HepG2 (cell line): ENCODE data around the gene MRPL28. TPM values are rescaled to one million over a fixed set of nuclear protein-coding genes. Genes with fewer than 3 reads are reported as not detected.

Source experiments
- AGO2 ChIP-seq: fragments of 200-400 bp; formaldehyde crosslinking; optimal IDR thresholded peaks from 2 replicates; pipeline ENCODE3; 2017; ENCODE audit warnings: mild to moderate bottlenecking, low read depth, low read length, moderate library complexity
- CBX5 ChIP-seq: sonication (generic); formaldehyde crosslinking; IDR thresholded peaks from 2 replicates; pipeline ENCODE4 v1.4.0; 2020; ENCODE audit warnings: missing genetic modification reagents, borderline replicate concordance
- CC2D1A ChIP-seq: sonication (generic); formaldehyde crosslinking; IDR thresholded peaks from 2 replicates; pipeline ENCODE4 v1.8.1; 2023; ENCODE audit warnings: mild to moderate bottlenecking, missing genetic modification reagents
- EP300 ChIP-seq, 3 experiments: sonication (generic) in 1 of 3; formaldehyde crosslinking in 1 of 3; IDR thresholded peaks; 2 replicates each; pipeline versions ENCODE4 v1.5.1 to v1.6.1; 2011 to 2020; ENCODE audit warnings: low read depth in 2 of 3, low read length in 2 of 3, borderline replicate concordance in 1 of 3, improper control_type of control experiment in 1 of 3, mild to moderate bottlenecking in 1 of 3, missing genetic modification reagents in 1 of 3, moderate library complexity in 1 of 3
- FOXJ3 ChIP-seq: sonication (generic); formaldehyde crosslinking; IDR thresholded peaks from 2 replicates; pipeline ENCODE4 v1.4.0; 2020; ENCODE audit warnings: missing genetic modification reagents, mild to moderate bottlenecking, borderline replicate concordance
- KDM4B ChIP-seq: sonication (generic); formaldehyde crosslinking; IDR thresholded peaks from 2 replicates; pipeline ENCODE4 v1.4.0; 2020; ENCODE audit warnings: missing genetic modification reagents
- NFIB ChIP-seq: sonication (generic); formaldehyde crosslinking; IDR thresholded peaks from 2 replicates; pipeline ENCODE4 v1.9.0; 2021; ENCODE audit warnings: missing genetic modification reagents, mild to moderate bottlenecking, borderline replicate concordance
- RBFOX2 ChIP-seq: fragments of 200-400 bp; formaldehyde crosslinking; IDR thresholded peaks from 2 replicates; pipeline ENCODE4 v1.6.1; 2017; ENCODE audit warnings: low read depth, mild to moderate bottlenecking, low read length
- TARDBP ChIP-seq: sonication (generic); formaldehyde crosslinking; IDR thresholded peaks from 2 replicates; pipeline ENCODE4 v1.8.0; 2022; ENCODE audit warnings: mild to moderate bottlenecking, missing genetic modification reagents
- TEAD3 ChIP-seq: optimal IDR thresholded peaks from 2 replicates; pipeline ENCODE3; 2016; ENCODE audit warnings: borderline replicate concordance
- ZBTB20 ChIP-seq: sonication (generic); formaldehyde crosslinking; IDR thresholded peaks from 2 replicates; pipeline ENCODE4 v1.8.1; 2023; ENCODE audit warnings: missing genetic modification reagents, low read depth, mild to moderate bottlenecking, borderline replicate concordance
- ZIK1 ChIP-seq: sonication (generic); formaldehyde crosslinking; IDR thresholded peaks from 2 replicates; pipeline ENCODE4 v1.5.0; 2020; ENCODE audit warnings: mild to moderate bottlenecking, low read depth, missing genetic modification reagents, borderline replicate concordance
- ZNF350 ChIP-seq: sonication (generic); formaldehyde crosslinking; IDR thresholded peaks from 2 replicates; pipeline ENCODE4 v1.4.0; 2020; ENCODE audit warnings: mild to moderate bottlenecking, low read depth, missing genetic modification reagents, borderline replicate concordance
- ZNF446 ChIP-seq: sonication (generic); formaldehyde crosslinking; IDR thresholded peaks from 2 replicates; pipeline ENCODE4 v1.5.0; 2020; ENCODE audit warnings: mild to moderate bottlenecking, missing genetic modification reagents
- ZNF776 ChIP-seq: sonication (generic); formaldehyde crosslinking; IDR thresholded peaks from 2 replicates; pipeline ENCODE4 v1.4.0; 2020; ENCODE audit warnings: mild to moderate bottlenecking, missing genetic modification reagents
- ZNF792 ChIP-seq: IDR thresholded peaks from 2 replicates; pipeline ENCODE4 v1.6.1; 2016
- ZNF883 ChIP-seq: sonication (generic); formaldehyde crosslinking; IDR thresholded peaks from 2 replicates; pipeline ENCODE4 v1.5.1; 2020; ENCODE audit warnings: mild to moderate bottlenecking, missing genetic modification reagents; ENCODE audit errors: not compliant biosample characterization
- polyA plus RNA-seq, 8 experiments: library from polyadenylated mRNA; depleted of rRNA in 3 of 8; stranded (reverse) in 7 of 8; unstranded in 1 of 8; fragments of >200 nt; fragmentation: Illumina TruSeq in 4 of 8; extraction: Trizol in 4 of 8; gene quantifications; 2 replicates each; pipeline versions ENCODE4 v1.2.1 to v1.2.3, GENCODE V29; 2011 to 2016; ENCODE audit warnings: low read depth in 4 of 8, missing spikeins in 1 of 8, mixed read lengths in 1 of 8; ENCODE audit not compliant: insufficient read depth in 1 of 8
- total RNA-seq, 5 experiments: library from RNA; depleted of rRNA; stranded (reverse); fragments of >200 nt; fragmentation: Illumina TruSeq; extraction: Trizol; gene quantifications; 2 replicates each; pipeline ENCODE4 v1.2.3, GENCODE V29; 2016; ENCODE audit warnings: low read depth in 1 of 5
- TF ChIP-seq, protein P1 (sequence below): IDR thresholded peaks from 2 replicates; pipeline ENCODE4 v1.6.1; 2018; ENCODE audit warnings: missing genetic modification reagents, mild to moderate bottlenecking, missing compliant biosample characterization
- TF ChIP-seq, protein P2 (sequence below): sonication (generic); formaldehyde crosslinking; IDR thresholded peaks from 2 replicates; pipeline ENCODE4 v1.4.0; 2020; ENCODE audit warnings: missing genetic modification reagents
- TF ChIP-seq, protein P3 (sequence below): conservative IDR thresholded peaks from 2 replicates; pipeline ENCODE4 v1.6.1; 2018; ENCODE audit warnings: missing genetic modification reagents
- TF ChIP-seq, protein P4 (sequence below): sonication (generic); formaldehyde crosslinking; IDR thresholded peaks from 2 replicates; pipeline ENCODE4 v1.8.0; 2022; ENCODE audit warnings: mild to moderate bottlenecking, missing genetic modification reagents, moderate library complexity
- TF ChIP-seq, protein P5 (sequence below): sonication (generic); formaldehyde crosslinking; IDR thresholded peaks from 2 replicates; pipeline ENCODE4 v1.8.1; 2022; ENCODE audit warnings: mild to moderate bottlenecking, missing genetic modification reagents

MRPL28 gene
- total and polyA plus RNA-seq, 2 of the 13 experiments (the other 11 are each of a cell fraction or from before 2014, with no cell fraction given): 114 to 135 TPM

DNA sequence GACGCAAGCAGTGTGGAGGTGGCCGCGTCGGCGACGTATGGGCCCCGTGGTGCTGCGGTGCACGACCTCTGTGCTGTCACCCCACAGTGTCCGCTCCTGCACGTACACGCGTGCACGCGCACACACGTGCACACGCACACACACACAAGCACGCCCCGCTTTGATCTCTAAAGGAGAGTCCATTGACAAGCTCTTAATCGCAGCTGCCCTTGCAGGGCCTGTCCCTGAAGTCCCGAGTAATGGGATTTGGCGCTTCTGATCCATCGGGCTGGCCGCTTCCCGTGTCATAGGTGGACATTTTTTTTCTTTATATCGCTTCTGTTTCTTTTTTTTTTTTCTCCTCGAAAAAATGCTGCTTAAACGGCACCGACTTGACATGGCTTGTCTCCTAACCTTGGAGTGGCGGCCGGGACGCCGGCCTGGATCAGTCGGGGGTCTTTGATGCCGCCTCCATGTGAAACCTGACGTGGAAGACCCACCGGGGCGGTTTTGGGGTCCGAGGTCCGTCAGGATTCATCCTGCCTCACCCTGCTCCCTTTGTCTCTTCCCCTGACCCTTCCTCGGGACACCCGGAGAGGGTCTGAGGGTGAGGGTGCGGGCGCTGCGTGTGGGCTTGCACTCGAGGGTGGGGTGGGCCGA lies 9.5 kb downstream of the MRPL28 start (continued):
- TF ChIP-seq EP300 (IDR thresholded peaks at IDR 0.05; ENCODE audit: low read depth in 2 of 2, low read length in 2 of 2) (no peak), EP300 (CRISPR knock-in tag; IDR thresholded peaks at IDR 0.05; ENCODE audit: borderline replicate concordance) (no peak), AGO2 (no peak), ZIK1 (CRISPR knock-in tag) (no peak), FOXJ3 (CRISPR knock-in tag) (no peak), TARDBP (CRISPR knock-in tag) (peak; percentile 17; the same call in 1 of the 2 replicates), ZBTB20 (CRISPR knock-in tag) (peak; percentile 11; the same call in 1 of the 2 replicates), KDM4B (no peak), ZNF446 (CRISPR knock-in tag) (0 out of 2 replicates have a peak, but pooled peaks have one; percentile 8), ZNF883 (CRISPR knock-in tag) (no peak), ZNF350 (CRISPR knock-in tag) (no peak; the same call in 1 of the 2 replicates), CBX5 (CRISPR knock-in tag) (no peak), NFIB (CRISPR knock-in tag) (no peak), TEAD3 (CRISPR knock-in tag) (peak; percentile 23), ZNF776 (0 out of 2 replicates have a peak, but pooled peaks have one; percentile 26), ZNF792 (no peak), RBFOX2 (peak; percentile 11; the same call in 1 of the 2 replicates), CC2D1A (CRISPR knock-in tag) (no peak)
- TF ChIP-seq, protein P1, sequence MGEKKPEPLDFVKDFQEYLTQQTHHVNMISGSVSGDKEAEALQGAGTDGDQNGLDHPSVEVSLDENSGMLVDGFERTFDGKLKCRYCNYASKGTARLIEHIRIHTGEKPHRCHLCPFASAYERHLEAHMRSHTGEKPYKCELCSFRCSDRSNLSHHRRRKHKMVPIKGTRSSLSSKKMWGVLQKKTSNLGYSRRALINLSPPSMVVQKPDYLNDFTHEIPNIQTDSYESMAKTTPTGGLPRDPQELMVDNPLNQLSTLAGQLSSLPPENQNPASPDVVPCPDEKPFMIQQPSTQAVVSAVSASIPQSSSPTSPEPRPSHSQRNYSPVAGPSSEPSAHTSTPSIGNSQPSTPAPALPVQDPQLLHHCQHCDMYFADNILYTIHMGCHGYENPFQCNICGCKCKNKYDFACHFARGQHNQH (CRISPR knock-in tag): no peak
- TF ChIP-seq, protein P2, sequence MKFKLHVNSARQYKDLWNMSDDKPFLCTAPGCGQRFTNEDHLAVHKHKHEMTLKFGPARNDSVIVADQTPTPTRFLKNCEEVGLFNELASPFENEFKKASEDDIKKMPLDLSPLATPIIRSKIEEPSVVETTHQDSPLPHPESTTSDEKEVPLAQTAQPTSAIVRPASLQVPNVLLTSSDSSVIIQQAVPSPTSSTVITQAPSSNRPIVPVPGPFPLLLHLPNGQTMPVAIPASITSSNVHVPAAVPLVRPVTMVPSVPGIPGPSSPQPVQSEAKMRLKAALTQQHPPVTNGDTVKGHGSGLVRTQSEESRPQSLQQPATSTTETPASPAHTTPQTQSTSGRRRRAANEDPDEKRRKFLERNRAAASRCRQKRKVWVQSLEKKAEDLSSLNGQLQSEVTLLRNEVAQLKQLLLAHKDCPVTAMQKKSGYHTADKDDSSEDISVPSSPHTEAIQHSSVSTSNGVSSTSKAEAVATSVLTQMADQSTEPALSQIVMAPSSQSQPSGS (CRISPR knock-in tag): no peak
- TF ChIP-seq, protein P3, sequence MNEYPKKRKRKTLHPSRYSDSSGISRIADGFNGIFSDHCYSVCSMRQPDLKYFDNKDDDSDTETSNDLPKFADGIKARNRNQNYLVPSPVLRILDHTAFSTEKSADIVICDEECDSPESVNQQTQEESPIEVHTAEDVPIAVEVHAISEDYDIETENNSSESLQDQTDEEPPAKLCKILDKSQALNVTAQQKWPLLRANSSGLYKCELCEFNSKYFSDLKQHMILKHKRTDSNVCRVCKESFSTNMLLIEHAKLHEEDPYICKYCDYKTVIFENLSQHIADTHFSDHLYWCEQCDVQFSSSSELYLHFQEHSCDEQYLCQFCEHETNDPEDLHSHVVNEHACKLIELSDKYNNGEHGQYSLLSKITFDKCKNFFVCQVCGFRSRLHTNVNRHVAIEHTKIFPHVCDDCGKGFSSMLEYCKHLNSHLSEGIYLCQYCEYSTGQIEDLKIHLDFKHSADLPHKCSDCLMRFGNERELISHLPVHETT: no peak; the same call in 1 of the 2 replicates
- TF ChIP-seq, protein P4, sequence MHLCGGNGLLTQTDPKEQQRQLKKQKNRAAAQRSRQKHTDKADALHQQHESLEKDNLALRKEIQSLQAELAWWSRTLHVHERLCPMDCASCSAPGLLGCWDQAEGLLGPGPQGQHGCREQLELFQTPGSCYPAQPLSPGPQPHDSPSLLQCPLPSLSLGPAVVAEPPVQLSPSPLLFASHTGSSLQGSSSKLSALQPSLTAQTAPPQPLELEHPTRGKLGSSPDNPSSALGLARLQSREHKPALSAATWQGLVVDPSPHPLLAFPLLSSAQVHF (CRISPR knock-in tag): 0 out of 2 replicates have a peak, but pooled peaks have one; percentile 12
- TF ChIP-seq, protein P5, sequence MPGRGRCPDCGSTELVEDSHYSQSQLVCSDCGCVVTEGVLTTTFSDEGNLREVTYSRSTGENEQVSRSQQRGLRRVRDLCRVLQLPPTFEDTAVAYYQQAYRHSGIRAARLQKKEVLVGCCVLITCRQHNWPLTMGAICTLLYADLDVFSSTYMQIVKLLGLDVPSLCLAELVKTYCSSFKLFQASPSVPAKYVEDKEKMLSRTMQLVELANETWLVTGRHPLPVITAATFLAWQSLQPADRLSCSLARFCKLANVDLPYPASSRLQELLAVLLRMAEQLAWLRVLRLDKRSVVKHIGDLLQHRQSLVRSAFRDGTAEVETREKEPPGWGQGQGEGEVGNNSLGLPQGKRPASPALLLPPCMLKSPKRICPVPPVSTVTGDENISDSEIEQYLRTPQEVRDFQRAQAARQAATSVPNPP (CRISPR knock-in tag): no peak
